Activated CD4-positive, alpha-beta T cell treated with anti-CD3 and anti-CD28 coated beads, Interleukin-2, Interleukin-6, amounts not matched to agents 100 ng/mL and 50 ng/mL, durations not matched to agents 16 hours and 8 hours (primary cell): ENCODE measurements around the gene IL12RB2.
"Not testable (repeated sequence)": the region's sequence is repeated elsewhere in the genome, so short reads cannot be mapped to it uniquely, and the experiment has no call there.

ENCODE experiments used
- DNase-seq: peaks from one replicate; pipeline ENCODE4 v3.0.0-alpha.2; 2020

Gene IL12RB2

GRCh38 chr1:67401443-67401842 lies 93.8 kb downstream of the IL12RB2 start:
- DNase-seq = peak; percentile 21

GRCh38 chr1:67404212-67404620 lies 96.5 kb downstream of the IL12RB2 start:
- no peak for DNase-seq

GRCh38 chr1:67405473-67406245 lies 98.0 kb downstream of the IL12RB2 start:
- DNase-seq = no peak

- no peak for DNase-seq
Measured at GRCh38 chr1:67407498-67407897, 99.8 kb downstream of the IL12RB2 start.

GRCh38 chr1:67408148-67408547 lies 100.5 kb downstream of the IL12RB2 start:
- no peak for DNase-seq

GRCh38 chr1:67413101-67413500 lies 105.4 kb downstream of the IL12RB2 start:
- DNase-seq = not testable (repeated sequence)

GRCh38 chr1:67414574-67414973 lies 106.9 kb downstream of the IL12RB2 start:
- DNase-seq = no peak

- no peak for DNase-seq
Measured at GRCh38 chr1:67415041-67415440, 107.4 kb downstream of the IL12RB2 start.

- not testable (repeated sequence) for DNase-seq
Measured at GRCh38 chr1:67417733-67418132, 110.1 kb downstream of the IL12RB2 start.

- no peak for DNase-seq
Measured at GRCh38 chr1:67418839-67419586, 111.3 kb downstream of the IL12RB2 start.

GRCh38 chr1:67420835-67421492 lies 113.3 kb downstream of the IL12RB2 start:
- no peak for DNase-seq

- DNase-seq = no peak
Measured at GRCh38 chr1:67427465-67427864, 119.8 kb downstream of the IL12RB2 start.

- no peak for DNase-seq
Measured at GRCh38 chr1:67427947-67428346, 120.3 kb downstream of the IL12RB2 start.

- DNase-seq = peak; percentile 51
Measured at GRCh38 chr1:67429011-67429527, 121.4 kb downstream of the IL12RB2 start.

- peak; percentile 40 for DNase-seq
Measured at GRCh38 chr1:67429528-67430357, 122.1 kb downstream of the IL12RB2 start.

GRCh38 chr1:67430358-67431155 lies 122.9 kb downstream of the IL12RB2 start, which contains the start of gene SERBP1:
TSS of gene SERBP1 (minus strand) at chr1:67430402. CDS start at chr1:67430300, 102 bp downstream.
- peak; percentile 98 for DNase-seq

- DNase-seq = no peak
Measured at GRCh38 chr1:67431156-67431765, 123.6 kb downstream of the IL12RB2 start.

GRCh38 chr1:67431869-67432578 lies 124.4 kb downstream of the IL12RB2 start:
- DNase-seq = no peak

- DNase-seq = no peak
Measured at GRCh38 chr1:67432745-67433144, 125.1 kb downstream of the IL12RB2 start.

- no peak for DNase-seq
Measured at GRCh38 chr1:67433837-67434236, 126.2 kb downstream of the IL12RB2 start.
